Panc1 (cell line): ENCODE data around the gene CWH43.

ENCODE experiments used
- POLR2AphosphoS5 ChIP-seq: IDR thresholded peaks from 2 replicates; pipeline ENCODE4 v1.6.1; 2012; ENCODE audit warnings: mild to moderate bottlenecking, low read depth, low read length, moderate library complexity
- TF ChIP-seq, protein P1 (sequence below): fragments of 450-650 bp; IDR thresholded peaks from 2 replicates; pipeline ENCODE4 v1.5.1; 2017; ENCODE audit warnings: mild to moderate bottlenecking
- TF ChIP-seq, protein P2 (sequence below), 2 experiments: IDR thresholded peaks; 2 replicates each; pipeline ENCODE4 v1.6.1; 2011 to 2012; ENCODE audit warnings: low read depth in 2 of 2, control low read depth in 1 of 2, low read length in 1 of 2, mild to moderate bottlenecking in 1 of 2, moderate library complexity in 1 of 2; ENCODE audit not compliant: insufficient read depth in 1 of 2

DNA sequence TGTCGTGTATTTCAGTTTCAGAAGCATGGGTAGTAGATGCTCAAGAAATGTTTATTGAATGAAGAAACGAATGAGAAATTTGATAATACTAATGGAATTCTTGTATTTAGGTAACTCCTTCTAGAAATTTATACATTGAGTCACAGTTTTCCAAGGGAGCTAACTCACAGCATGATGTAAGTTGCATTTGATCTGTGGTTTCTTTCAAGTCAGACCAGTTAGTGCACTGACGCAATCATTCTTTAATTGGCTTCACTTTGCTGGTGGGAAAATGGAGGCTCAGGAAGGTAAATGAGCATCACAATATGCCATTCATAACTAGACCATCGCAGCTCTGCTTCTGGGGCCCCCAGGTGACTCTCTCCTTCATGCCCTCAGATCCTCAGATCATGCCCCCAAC is 17.3 kb upstream of the CWH43 start:
- no peak for TF ChIP-seq POLR2AphosphoS5
- TF ChIP-seq, protein P1, sequence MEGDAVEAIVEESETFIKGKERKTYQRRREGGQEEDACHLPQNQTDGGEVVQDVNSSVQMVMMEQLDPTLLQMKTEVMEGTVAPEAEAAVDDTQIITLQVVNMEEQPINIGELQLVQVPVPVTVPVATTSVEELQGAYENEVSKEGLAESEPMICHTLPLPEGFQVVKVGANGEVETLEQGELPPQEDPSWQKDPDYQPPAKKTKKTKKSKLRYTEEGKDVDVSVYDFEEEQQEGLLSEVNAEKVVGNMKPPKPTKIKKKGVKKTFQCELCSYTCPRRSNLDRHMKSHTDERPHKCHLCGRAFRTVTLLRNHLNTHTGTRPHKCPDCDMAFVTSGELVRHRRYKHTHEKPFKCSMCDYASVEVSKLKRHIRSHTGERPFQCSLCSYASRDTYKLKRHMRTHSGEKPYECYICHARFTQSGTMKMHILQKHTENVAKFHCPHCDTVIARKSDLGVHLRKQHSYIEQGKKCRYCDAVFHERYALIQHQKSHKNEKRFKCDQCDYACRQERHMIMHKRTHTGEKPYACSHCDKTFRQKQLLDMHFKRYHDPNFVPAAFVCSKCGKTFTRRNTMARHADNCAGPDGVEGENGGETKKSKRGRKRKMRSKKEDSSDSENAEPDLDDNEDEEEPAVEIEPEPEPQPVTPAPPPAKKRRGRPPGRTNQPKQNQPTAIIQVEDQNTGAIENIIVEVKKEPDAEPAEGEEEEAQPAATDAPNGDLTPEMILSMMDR: no peak
- TF ChIP-seq, protein P2, sequence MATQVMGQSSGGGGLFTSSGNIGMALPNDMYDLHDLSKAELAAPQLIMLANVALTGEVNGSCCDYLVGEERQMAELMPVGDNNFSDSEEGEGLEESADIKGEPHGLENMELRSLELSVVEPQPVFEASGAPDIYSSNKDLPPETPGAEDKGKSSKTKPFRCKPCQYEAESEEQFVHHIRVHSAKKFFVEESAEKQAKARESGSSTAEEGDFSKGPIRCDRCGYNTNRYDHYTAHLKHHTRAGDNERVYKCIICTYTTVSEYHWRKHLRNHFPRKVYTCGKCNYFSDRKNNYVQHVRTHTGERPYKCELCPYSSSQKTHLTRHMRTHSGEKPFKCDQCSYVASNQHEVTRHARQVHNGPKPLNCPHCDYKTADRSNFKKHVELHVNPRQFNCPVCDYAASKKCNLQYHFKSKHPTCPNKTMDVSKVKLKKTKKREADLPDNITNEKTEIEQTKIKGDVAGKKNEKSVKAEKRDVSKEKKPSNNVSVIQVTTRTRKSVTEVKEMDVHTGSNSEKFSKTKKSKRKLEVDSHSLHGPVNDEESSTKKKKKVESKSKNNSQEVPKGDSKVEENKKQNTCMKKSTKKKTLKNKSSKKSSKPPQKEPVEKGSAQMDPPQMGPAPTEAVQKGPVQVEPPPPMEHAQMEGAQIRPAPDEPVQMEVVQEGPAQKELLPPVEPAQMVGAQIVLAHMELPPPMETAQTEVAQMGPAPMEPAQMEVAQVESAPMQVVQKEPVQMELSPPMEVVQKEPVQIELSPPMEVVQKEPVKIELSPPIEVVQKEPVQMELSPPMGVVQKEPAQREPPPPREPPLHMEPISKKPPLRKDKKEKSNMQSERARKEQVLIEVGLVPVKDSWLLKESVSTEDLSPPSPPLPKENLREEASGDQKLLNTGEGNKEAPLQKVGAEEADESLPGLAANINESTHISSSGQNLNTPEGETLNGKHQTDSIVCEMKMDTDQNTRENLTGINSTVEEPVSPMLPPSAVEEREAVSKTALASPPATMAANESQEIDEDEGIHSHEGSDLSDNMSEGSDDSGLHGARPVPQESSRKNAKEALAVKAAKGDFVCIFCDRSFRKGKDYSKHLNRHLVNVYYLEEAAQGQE (IDR thresholded peaks at IDR 0.05; ENCODE audit: insufficient read depth in 1 of 2, low read depth in 2 of 2, low read length in 1 of 2): no peak
